HG03575 (cell line): ENCODE results near the gene COPS7A.

ENCODE experiments used
- ATAC-seq: cut with Tn5 transposase; IDR thresholded peaks from one replicate; pipeline ENCODE4 v1.9.1; 2021; ENCODE audit not compliant: unreplicated experiment, insufficient number of reproducible peaks, low FRiP score; ENCODE audit errors: extremely low read depth

Gene COPS7A

DNA sequence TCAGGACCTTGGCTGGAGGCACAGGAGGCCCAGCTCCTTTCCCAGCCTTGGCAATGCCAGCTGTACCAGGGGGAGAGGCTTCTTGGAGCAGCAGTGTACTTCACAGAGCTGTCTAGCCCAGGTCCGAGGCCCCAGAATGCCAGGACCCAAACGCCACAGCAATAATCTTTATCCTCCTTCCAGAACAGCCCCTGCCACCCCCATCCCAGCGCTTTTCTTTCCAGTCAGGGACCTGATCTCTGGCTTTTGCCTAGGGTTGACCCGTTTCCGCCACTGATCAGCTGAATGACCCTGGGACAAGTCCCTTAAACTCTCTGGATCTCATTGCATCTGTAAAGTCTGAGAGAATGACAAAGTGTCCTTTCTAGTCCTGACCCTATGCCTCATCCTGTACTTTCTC is 53.5 kb downstream of the COPS7A start:
- ATAC-seq: no peak

DNA sequence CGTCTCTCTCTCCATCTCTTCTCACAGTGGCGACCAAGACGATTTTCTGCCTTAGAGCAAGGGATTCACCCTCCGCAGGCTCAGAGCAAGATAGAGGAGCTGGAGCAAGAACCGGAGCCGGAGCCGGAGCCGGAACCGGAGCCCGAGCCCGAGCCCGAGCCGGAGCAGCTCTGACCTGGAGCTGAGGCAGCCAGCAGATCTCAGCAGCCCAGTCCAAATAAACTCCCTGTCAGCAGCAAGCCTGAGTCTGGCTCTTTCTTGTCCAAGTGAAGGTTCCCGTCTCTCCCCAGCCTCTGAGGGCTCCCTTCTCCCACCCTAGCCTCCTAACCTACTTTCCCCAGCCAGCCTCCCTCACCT is 54.3 kb downstream of the COPS7A start:
- no peak for ATAC-seq

DNA sequence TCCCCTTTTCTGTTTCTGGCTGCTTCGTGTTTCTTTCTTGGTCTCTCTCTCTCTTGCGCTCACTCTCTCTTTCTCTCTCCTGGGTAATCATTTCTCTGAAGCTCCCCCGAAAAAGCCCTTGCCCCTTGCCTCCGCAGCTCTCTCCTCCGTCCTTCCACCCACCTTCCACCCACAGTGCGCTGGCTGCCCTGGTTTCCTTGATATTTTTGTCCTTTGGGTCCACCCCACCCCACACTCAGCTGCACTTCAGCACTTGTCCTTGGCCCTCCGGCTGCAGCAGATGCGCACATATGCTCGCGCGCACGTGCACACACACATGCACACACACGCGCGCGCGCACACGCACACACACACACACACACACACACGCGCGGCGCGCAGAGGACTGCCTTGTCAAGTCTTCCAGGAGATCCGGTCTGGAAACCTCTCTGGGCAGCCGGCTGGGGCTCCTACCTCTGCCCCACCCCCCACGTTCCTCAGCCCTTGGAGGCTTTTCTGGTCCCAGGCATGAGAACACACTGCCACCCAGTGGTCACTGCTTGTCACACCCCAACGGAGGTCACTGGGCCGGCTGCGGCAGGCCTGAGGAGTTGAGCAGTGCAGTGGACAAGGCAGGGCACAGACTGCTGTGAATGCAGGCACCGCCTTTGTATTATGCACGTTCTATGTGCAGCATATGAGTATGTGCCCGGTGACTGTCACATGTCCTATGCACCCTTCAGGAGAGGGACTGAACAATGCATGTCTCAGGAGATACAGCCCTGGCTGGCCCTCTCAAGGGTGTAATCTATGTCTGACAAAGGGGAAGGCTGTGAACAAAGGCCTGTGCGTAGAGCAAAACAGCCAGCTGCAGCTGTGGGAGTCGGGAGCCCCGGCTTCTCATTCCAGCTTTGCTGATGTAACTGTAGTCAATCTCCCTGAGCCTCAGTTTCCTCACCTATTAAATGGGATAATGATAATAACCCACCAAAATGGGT is 55.0 kb downstream of the COPS7A start:
- no peak for ATAC-seq

DNA sequence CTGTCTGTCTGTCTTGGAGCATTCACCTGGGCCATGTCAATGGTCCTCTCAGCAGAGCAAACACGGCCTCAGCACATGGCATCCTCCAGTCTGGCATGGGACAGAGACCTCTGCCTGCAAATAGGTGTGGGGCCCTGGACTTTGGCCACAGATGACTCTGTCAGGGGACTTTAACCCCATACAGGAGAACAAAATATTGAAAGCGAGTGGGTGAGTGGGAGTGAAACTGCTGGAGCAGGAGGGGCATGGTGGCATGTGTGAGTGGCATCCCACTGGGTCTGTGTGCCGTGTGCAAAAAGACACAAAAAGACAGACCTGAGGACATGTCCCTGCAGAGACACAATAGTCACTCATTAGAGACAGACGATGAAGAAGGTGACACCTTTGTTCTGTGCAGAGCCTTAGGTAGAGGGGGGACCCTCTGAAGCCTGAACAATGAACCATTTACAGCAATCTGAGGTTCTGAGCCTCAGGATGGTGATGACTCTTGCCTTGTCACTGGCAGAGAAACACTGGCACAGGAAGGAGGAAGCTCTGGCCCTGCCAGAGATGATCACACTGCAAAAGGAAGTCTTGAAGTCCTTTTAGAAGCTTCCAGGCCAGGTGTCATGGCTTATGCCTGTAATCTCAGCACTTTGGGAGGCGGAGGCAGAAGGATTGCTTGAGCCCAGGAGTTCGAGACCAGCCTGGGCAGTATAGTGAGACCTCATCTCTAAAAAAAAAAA is 56.0 kb downstream of the COPS7A start:
- no peak for ATAC-seq

DNA sequence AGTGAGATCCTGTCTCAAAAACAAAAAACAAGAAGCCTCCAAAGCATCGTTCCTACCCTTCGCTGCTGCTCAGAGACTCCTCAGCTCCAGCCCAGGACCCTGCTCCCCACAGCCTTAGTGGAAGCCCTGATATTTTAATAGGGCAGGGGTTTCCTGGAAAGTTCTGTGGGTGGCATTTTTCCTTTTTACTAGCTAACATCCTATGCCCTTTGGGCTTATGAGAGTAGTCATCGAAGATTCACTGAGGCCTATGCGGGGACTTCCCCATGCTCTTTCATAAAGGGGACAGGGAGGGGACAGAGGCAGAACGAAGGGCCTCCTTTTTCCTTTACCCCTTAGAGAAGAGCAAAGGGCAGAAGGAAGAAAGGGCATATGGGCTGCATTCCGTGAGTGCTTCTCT is 56.7 kb downstream of the COPS7A start:
- ATAC-seq: no peak
